Prostate gland (tissue), 2 donors: ENCODE results near the gene TBX4. TPM values are rescaled to one million over a fixed set of nuclear protein-coding genes. Genes with fewer than 3 reads are reported as not detected.

Source experiments
- DNase-seq: peaks from one replicate; pipeline ENCODE4 v3.0.0-alpha.2; 2019; ENCODE audit warnings: low spot score
- H3K27ac ChIP-seq, 2 donors: fragments of 200-600 bp; sonication (generic); 2 replicates each; pipeline ENCODE4 v1.5.1; 2017 to 2019
- H3K27me3 ChIP-seq: fragments of 200-600 bp; sonication (generic); replicated peaks from 2 replicates; pipeline ENCODE4 v1.5.1; 2019; ENCODE audit not compliant: insufficient read depth
- H3K36me3 ChIP-seq, 2 donors: fragments of 200-600 bp; sonication (generic); 1 replicate in 1 of 2; 2 replicates in 1 of 2; pipeline versions ENCODE4 v1.5.1 to v1.8.1; 2017 to 2019
- H3K4me1 ChIP-seq: fragments of 200-600 bp; sonication (generic); replicated peaks from 2 replicates; pipeline ENCODE4 v1.5.1; 2019
- H3K4me3 ChIP-seq, 2 donors: fragments of 200-600 bp; sonication (generic); 2 replicates each; pipeline ENCODE4 v1.5.1; 2017 to 2019
- H3K9me3 ChIP-seq: fragments of 200-600 bp; sonication (generic); 2 replicates; pipeline ENCODE4 v1.5.1; 2017
- CTCF ChIP-seq, 4 experiments: fragments of 200-600 bp in 2 of 4; fragments of 450-650 bp in 2 of 4; sonication (generic) in 2 of 4; IDR thresholded peaks; 1 replicate in 3 of 4; 2 replicates in 1 of 4; pipeline ENCODE4 v1.5.1; 2016 to 2019; ENCODE audit warnings: antibody characterized with exemption in 4 of 4, mild to moderate bottlenecking in 2 of 4, moderate library complexity in 2 of 4
- POLR2A ChIP-seq: fragments of 450-650 bp; IDR thresholded peaks from one replicate; pipeline ENCODE4 v1.6.1; 2016; ENCODE audit warnings: antibody characterized with exemption, mild to moderate bottlenecking
- POLR2AphosphoS5 ChIP-seq: sonication (generic); formaldehyde crosslinking; IDR thresholded peaks from one replicate; pipeline ENCODE4 v1.6.1; 2017; ENCODE audit warnings: antibody characterized with exemption
- whole genome bisulfite sequencing: methylation state at CpG from one replicate; pipeline ENCODE4 v1.1.5; 2018; 5-methylcytosine and 5-hydroxymethylcytosine counted together
- intact Hi-C: fragments of 100-400 bp; cut with DNase I; formaldehyde crosslinking; loops from one replicate; pipeline ENCODE4 v1.14.2; 2022
- total RNA-seq, 2 donors: library from RNA; depleted of rRNA; stranded (reverse); fragments of >200 nt; gene quantifications; one replicate each; pipeline ENCODE4 v1.1.0, GENCODE V29; 2016

TBX4 gene
- total RNA-seq, 2 donors from 2014 or later: 3.5 to 5.0 TPM

- H3K4me1 ChIP-seq: no peaks in the 10 kb centered on the region
- H3K27ac ChIP-seq: no peak overlapping the region
- no peaks in the 10 kb centered on the region for H3K9me3 ChIP-seq
- H3K4me3 ChIP-seq: no peak overlapping the region
- 51% methylated on average over 12 of the region's 12 CpGs for WGBS
- peaks cover 18% of the 10 kb centered on the region for H3K27me3 ChIP-seq
- TF ChIP-seq CTCF (IDR thresholded peaks at IDR 0.05): no peak
- TF ChIP-seq POLR2AphosphoS5: no peak
- H3K36me3 ChIP-seq: no peaks in the 10 kb centered on the region
- no peak for DNase-seq
- intact Hi-C loops: no loop called here
These were observed 8.8 kb downstream of the TBX4 start for GRCh38 chr17:61460796-61461585.

DNA sequence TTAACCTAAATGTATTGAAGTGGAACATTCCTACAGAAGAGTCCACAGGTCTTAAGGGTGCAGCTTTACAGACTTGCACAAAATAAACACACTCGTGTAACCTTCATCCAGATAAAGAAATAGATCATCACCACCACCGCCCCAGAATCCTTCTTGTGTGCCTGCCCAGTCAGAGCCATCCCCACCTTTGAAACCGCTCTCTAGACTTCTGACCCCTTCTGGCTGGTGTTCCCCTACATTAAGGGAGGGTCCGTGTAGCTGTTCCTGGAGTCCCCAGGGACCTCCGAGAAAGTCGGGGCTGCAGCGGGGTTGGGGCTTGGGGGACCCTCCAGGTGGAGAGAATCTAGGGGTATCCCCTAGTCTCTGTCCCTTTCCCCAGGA, 9.4 kb downstream of the TBX4 start:
- Histone ChIP-seq H3K27me3 (peaks cover 14% of the 10 kb centered on the region), H3K27ac (no peak overlapping the region), H3K4me1 (no peaks in the 10 kb centered on the region), H3K9me3 (no peaks in the 10 kb centered on the region), H3K36me3 (no peaks in the 10 kb centered on the region), H3K4me3 (peak overlapping the region in 1 of 2 donors; percentile 13)
- TF ChIP-seq POLR2A: no peak
- TF ChIP-seq POLR2AphosphoS5: no peak
- TF ChIP-seq CTCF (IDR thresholded peaks at IDR 0.05): no peak
- WGBS: 41% methylated on average over 7 of the region's 7 CpGs
- DNase-seq: no peak
- intact Hi-C loops: no loop called here

- no peak overlapping the region for H3K27ac ChIP-seq
- intact Hi-C loops: no loop called here
- no peaks in the 10 kb centered on the region for H3K4me1 ChIP-seq
- no peak for DNase-seq
- peaks cover 9% of the 10 kb centered on the region for H3K27me3 ChIP-seq
- peak overlapping the region; percentile 9 to 13 for H3K4me3 ChIP-seq
- TF ChIP-seq POLR2AphosphoS5: no peak
- TF ChIP-seq CTCF (IDR thresholded peaks at IDR 0.05): no peak
- TF ChIP-seq POLR2A: no peak
- no peaks in the 10 kb centered on the region for H3K36me3 ChIP-seq
- H3K9me3 ChIP-seq: no peaks in the 10 kb centered on the region
- WGBS: 9% methylated on average over 55 of the region's 55 CpGs
These were observed 9.9 kb downstream of the TBX4 start for GRCh38 chr17:61461967-61462718.

DNA sequence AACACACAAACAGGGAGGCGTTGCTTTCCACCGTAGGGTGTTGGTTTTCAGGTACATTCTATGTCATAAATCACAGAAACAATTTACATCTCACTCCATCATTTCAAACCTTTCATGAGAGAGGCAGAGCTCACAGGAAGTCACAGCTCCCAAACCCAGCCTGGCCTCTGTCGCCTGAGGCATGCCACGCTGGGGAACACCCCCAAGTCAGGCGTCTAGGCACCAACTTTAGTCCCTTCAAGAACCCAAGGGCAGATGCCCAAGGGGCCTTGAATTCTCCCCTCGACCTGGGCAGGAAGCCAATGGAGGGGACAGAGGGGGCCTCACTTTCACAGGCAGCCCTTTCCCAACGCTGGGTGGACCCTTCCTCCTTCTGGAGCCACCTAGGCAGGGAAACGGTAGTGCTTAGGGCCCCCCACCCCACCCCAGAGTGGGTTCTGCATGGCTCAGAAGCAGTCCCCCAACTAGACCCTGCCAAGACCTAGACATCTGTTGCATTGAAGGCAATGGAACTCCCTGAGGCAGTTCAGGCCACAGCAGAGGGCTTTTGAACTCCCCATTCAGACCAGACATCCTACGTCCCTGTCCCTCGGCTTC, 10.6 kb downstream of the TBX4 start:
- WGBS: 48% methylated on average over 7 of the region's 10 CpGs
- Histone ChIP-seq H3K27me3 (peaks cover 5% of the 10 kb centered on the region), H3K27ac (no peak overlapping the region), H3K4me1 (no peaks in the 10 kb centered on the region), H3K9me3 (no peaks in the 10 kb centered on the region), H3K4me3 (no peak overlapping the region), H3K36me3 (no peaks in the 10 kb centered on the region)
- DNase-seq: no peak
- no peak for TF ChIP-seq CTCF (IDR thresholded peaks at IDR 0.05)
- TF ChIP-seq POLR2AphosphoS5: no peak
- TF ChIP-seq POLR2A: no peak
- intact Hi-C loops: no loop called here
